Caki2 (cell line): Measurements from ENCODE around the gene CALML4. TPM values are rescaled to one million over a fixed set of nuclear protein-coding genes. Genes with fewer than 3 reads are reported as not detected.
"Not testable (repeated sequence)": the region's sequence is repeated elsewhere in the genome, so short reads cannot be mapped to it uniquely, and the experiment has no call there.

Source experiments
- DNase-seq: peaks from one replicate; pipeline ENCODE4 v3.0.0-alpha.2; 2015; ENCODE audit warnings: low read depth
- in situ Hi-C: cut with HindIII; loops from 2 replicates; pipeline ENCODE4 v1.10.0; 2016; ENCODE audit warnings: low sequenced_read_pairs, low pct_unique_long_range_greater_than_20kb, mixed read lengths
- total RNA-seq: library from RNA; depleted of rRNA; stranded (reverse); fragments of >200 nt; shearing (Covaris generic); gene quantifications from 2 replicates; pipeline ENCODE4 v1.2.3, GENCODE V29; 2014; ENCODE audit warnings: low replicate concordance

Gene CALML4
- total RNA-seq, 1 experiment from 2014 or later: 0.27 TPM

DNA sequence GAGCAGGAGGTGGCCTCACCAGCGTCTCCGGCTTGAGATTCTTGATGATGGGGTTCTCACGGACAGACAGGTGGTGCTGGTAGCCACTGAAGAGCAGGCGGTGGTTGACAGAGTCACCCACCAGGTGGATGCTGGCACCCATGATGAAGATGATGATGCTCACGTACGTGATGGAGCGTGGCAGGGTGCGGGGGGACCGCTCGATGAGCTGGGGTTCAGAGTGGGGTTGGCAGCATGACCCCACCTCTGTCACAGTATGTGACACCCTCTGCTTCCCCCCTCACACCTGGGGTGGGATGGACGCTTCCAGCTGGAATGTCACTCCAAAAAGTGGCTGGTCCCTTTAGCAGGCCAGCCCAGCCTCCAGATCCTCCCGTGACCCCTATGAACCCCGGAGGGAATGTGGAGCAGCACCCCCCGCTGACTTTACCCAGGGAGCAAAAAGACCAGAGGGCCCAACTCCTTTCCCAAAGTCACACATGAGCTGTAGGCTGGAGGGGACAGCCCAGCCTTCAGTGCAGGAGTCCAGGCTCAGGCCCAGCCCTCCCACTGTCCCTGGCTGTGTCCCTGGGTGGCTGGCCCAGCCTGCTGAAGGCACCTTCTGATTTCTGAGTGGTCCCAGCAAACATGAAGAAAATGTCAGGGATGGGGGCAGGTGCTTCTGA is 6.7 kb upstream of the CALML4 start:
- DNase-seq: no peak
- in situ Hi-C loops: no loop called here

- DNase-seq: no peak
- in situ Hi-C loops: no loop called here
Observed at GRCh38 chr15:68210821-68211655, 5.9 kb upstream of the CALML4 start.

DNA sequence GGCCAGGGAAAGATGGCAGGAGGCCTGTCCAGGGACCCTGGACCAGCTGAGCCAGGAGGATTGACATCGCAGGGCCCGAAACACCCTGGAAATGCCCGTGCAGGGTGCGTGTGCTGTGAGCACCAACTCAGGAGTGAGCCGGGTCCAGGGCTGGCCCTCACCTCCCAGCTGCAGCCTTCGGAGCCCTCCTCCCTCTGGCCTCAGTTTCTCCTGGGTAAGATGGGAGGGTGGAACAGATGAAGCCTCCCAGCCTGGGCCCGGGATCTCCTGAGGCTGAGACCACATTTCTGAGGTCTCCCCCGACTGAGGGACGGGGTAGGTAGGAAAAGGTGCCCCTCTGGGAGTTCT is 5.3 kb upstream of the CALML4 start:
- in situ Hi-C loops: no loop called here
- no peak for DNase-seq

GRCh38 chr15:68209735-68210408 is 4.7 kb upstream of the CALML4 start:
- DNase-seq: no peak

GRCh38 chr15:68209272-68209671 is 4.1 kb upstream of the CALML4 start:
- in situ Hi-C loops: no loop called here
- no peak for DNase-seq

More at GRCh38 chr15:68209735-68210408, 4.7 kb upstream of the CALML4 start:
- in situ Hi-C loops: no loop called here

GRCh38 chr15:68208636-68209240 is 3.6 kb upstream of the CALML4 start:
- in situ Hi-C loops: no loop called here
- DNase-seq: no peak

DNA sequence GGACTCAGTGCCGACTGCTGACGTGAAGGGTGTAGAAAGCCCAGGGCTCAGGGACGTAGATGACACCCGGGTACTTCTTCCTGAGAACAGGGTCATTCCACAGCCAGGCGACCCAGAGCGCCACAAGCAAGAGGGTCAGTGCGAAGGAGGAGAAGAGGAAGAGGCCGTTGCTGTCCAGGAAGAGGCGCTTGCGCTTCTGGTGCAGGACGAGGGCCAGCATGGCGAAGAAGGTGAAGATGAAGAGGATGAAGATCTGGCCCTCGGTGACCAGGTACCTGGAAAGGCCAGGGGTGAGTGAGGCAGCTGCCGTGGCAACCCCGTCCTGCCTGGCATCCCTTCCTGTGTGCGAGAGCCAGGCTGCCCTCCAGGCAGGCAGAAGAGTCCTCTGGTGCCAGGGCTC is 3.0 kb upstream of the CALML4 start:
- in situ Hi-C loops: no loop called here
- DNase-seq: no peak

GRCh38 chr15:68207176-68207935 is 2.2 kb upstream of the CALML4 start:
- in situ Hi-C loops: no loop called here
- DNase-seq: no peak

DNA sequence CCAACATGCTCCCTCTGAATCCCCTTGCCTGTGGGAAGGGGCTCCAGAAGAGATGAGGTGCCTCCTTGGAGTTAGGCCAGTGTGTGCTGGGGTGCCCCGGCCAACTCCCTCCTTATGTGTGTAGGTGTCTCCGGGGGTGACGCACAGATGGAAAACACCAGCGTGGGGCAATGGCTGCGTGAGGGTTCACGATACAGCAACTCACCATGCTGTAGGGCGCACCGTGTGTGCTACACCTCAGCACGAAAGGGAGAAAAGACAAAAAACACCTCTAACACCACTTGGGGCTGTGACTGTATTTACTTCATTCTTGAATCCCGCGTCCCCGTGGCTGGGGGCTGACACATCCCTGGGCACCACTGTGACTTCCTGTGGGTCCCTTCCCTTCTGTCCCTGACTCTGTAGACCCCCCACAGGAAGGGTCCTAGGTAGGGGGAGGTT is 1.6 kb upstream of the CALML4 start:
- in situ Hi-C loops: no loop called here
- DNase-seq: no peak

DNA sequence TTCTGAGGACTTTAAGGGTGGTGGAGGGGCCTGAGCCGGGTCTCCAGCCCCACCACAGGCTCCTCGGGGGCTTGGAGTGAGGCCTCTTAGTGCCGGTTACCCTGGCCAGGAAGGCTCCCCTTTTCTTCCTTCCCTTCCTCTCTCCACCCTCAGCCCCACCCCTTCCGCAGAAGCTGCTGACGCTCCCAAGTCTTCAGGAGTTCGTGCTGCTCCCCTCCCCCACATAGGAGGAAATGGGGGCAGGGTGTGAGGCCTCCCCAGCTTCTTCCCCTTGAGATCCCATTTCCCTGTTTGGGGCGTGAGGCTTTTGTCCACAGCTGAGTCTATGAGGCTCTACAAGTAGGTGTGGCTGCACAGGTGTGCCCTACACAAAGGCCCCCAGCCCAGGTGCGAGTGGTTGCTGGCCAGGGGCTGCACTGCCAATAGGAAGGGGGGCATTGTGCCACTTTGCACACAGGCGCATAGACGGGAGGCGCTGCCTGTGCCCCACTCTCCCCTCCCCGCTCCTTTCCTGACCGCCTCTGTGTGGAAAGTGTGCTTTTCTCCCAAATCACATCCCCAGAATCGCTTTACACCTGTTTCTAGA is 915 bp upstream of the CALML4 start:
- DNase-seq: no peak
- in situ Hi-C loops: no loop called here

- DNase-seq: no peak
- in situ Hi-C loops: no loop called here
Observed at GRCh38 chr15:68205558-68205944, 419 bp upstream of the CALML4 start.

GRCh38 chr15:68204361-68204760 is 771 bp downstream of the CALML4 start:
- DNase-seq: no peak
- in situ Hi-C loops: no loop called here

DNA sequence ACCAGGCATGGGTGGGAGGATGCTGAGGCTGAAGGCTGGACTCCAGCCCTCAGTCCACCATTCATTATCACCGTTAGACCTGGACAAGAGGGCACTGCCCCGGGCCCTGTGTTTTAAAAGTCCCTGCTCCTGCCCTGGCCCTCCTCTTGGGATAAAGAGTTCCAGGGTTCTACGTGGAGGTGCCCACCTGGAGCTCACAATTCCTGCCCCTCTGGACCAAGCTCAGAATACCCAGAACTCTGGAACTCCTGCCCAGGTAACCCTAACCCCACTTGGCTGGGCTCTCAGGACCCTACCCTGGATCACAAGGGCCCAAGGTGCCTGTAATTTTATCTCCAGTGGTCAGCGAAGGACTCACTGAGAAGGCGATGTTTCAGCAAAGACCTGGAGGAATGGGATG is 1.2 kb downstream of the CALML4 start:
- in situ Hi-C loops: no loop called here
- DNase-seq: no peak

- in situ Hi-C loops: no loop called here
- DNase-seq: no peak
Observed at GRCh38 chr15:68203486-68203885, 1.6 kb downstream of the CALML4 start.

GRCh38 chr15:68202994-68203393 is 2.1 kb downstream of the CALML4 start:
- in situ Hi-C loops, DNase-seq: not testable (repeated sequence)

DNA sequence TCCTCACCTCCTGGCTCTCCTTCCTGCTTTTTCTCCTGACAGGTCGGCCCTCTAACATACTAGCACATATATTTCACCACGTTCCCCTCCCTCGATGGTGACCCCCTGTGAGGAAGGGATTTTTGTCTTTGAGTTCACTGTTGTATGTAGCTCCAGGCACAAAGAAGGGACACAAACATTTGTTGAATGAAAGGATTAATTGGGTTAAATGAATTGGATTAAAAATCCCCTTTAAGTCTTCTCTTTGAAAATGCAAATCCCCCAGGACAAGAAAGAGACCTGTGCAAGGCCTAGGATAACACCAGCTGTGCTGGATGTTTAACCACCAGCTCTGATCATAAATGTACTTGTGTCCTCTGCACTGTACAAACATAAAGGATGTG is 3.3 kb downstream of the CALML4 start:
- in situ Hi-C loops: no loop called here
- no peak for DNase-seq

DNA sequence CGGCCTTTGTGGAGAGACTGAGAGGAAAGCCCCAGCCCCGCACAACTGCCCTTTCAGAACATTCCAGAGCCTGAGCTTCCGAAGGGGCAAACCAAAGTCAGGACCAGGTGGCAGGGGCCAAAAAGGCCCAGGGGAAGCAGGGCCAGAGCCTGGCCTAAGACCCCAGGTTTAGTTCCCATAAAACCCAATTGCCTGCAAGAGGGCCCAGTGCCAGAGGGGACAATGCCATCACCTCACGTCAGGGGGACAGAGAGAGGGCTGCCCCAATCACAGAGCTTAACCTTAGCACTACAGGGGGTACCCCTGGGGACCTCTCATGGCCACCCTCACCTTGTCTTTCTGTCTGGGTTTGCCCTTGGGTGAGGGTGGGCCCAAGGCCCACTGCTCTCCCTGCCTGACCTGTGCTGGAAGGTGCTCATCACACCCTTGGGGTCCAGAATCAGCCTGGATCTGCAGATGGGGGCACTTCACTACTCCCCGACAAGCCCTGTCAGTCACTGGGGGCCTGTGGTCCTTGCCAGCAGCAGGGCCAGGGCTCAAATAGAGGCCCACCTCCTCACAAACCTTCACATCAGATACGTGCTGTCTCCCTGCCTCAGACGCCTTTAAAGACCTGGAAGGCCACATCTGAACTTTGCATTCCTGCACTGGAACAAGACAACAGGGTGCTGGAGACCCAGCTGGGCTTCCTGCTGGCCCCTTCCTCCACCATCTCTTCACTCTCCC is 3.8 kb downstream of the CALML4 start:
- in situ Hi-C loops: no loop called here
- DNase-seq: no peak
